PFSK-1 (cell line): Measurements from ENCODE around the gene STARD3.

Experiments used
- FOXP2 ChIP-seq: optimal IDR thresholded peaks from 2 replicates; pipeline ENCODE3; 2011; ENCODE audit warnings: borderline replicate concordance, control low read depth, inconsistent platforms; ENCODE audit not compliant: insufficient read depth; ENCODE audit errors: extremely low read length, extremely low read depth
- POLR2AphosphoS5 ChIP-seq: IDR thresholded peaks from 2 replicates; pipeline ENCODE4 v1.6.1; 2012; ENCODE audit warnings: low read depth, mild to moderate bottlenecking, control low read depth, low read length, moderate library complexity
- SIN3A ChIP-seq: IDR thresholded peaks from 2 replicates; pipeline ENCODE4 v1.6.1; 2012; ENCODE audit warnings: mild to moderate bottlenecking, low read length, moderate library complexity, borderline replicate concordance; ENCODE audit not compliant: insufficient read depth
- TAF1 ChIP-seq: IDR thresholded peaks from 2 replicates; pipeline ENCODE4 v1.6.1; 2012; ENCODE audit warnings: low read length, control low read depth, borderline replicate concordance; ENCODE audit not compliant: insufficient read depth
- TF ChIP-seq, protein P1 (sequence below), 2 experiments: IDR thresholded peaks; 2 replicates each; pipeline versions ENCODE4 v1.6.1 to v1.8.0; 2011 to 2012; ENCODE audit warnings: low read depth in 2 of 2, low read length in 2 of 2, control low read depth in 1 of 2, inconsistent platforms in 1 of 2, mild to moderate bottlenecking in 1 of 2, moderate library complexity in 1 of 2; ENCODE audit not compliant: insufficient read depth in 1 of 2

STARD3 gene

DNA sequence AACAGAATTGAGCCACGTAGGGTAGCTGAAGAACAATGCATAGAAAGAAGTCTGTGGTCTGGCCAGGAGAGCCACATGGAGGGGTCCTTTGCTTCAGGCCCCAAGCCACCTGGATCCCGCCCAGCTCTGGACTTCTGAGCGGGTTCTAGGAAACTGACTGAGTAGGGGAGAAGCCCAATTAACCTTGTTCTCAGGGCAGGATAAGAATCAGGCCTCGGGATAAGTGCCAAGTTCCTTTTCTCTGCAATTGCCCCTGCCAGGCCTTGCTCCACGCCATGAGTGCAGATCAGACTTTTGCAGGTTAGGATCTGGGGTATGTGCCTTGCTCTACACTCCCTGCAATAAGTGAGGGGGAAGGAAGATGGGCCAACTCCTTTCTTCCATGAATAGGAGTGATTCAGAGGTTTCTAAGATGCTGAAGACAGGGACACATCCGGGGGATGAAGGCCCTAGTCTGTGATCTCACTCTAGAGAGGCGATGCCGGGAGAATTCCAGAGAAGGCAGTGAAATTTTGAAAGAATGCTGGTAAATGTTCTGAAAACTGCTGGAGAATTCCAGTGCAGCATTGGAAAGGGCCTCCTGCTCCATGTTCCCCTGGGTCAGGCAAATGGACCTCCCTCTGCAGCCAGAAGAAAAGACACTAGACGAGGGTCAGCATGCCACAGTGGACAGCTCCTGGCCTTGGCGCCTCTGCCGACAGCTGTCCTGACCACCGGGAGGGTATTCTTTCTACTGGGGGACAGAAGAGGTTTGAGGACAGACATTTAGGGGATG, 35.0 kb upstream of the STARD3 start:
- no peak for TF ChIP-seq FOXP2
- TF ChIP-seq, protein P1, sequence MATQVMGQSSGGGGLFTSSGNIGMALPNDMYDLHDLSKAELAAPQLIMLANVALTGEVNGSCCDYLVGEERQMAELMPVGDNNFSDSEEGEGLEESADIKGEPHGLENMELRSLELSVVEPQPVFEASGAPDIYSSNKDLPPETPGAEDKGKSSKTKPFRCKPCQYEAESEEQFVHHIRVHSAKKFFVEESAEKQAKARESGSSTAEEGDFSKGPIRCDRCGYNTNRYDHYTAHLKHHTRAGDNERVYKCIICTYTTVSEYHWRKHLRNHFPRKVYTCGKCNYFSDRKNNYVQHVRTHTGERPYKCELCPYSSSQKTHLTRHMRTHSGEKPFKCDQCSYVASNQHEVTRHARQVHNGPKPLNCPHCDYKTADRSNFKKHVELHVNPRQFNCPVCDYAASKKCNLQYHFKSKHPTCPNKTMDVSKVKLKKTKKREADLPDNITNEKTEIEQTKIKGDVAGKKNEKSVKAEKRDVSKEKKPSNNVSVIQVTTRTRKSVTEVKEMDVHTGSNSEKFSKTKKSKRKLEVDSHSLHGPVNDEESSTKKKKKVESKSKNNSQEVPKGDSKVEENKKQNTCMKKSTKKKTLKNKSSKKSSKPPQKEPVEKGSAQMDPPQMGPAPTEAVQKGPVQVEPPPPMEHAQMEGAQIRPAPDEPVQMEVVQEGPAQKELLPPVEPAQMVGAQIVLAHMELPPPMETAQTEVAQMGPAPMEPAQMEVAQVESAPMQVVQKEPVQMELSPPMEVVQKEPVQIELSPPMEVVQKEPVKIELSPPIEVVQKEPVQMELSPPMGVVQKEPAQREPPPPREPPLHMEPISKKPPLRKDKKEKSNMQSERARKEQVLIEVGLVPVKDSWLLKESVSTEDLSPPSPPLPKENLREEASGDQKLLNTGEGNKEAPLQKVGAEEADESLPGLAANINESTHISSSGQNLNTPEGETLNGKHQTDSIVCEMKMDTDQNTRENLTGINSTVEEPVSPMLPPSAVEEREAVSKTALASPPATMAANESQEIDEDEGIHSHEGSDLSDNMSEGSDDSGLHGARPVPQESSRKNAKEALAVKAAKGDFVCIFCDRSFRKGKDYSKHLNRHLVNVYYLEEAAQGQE (IDR thresholded peaks at IDR 0.05; ENCODE audit: insufficient read depth in 1 of 2, low read depth in 2 of 2, low read length in 2 of 2): peak; percentile 73 to 88

GRCh38 chr17:39602533-39603303, 34.2 kb upstream of the STARD3 start:
- no peak for TF ChIP-seq POLR2AphosphoS5
- TF ChIP-seq FOXP2: no peak
- TF ChIP-seq TAF1: no peak
- TF ChIP-seq SIN3A: no peak
- TF ChIP-seq, protein P1 (IDR thresholded peaks at IDR 0.05; ENCODE audit: insufficient read depth in 1 of 2, low read depth in 2 of 2, low read length in 2 of 2): no peak

DNA sequence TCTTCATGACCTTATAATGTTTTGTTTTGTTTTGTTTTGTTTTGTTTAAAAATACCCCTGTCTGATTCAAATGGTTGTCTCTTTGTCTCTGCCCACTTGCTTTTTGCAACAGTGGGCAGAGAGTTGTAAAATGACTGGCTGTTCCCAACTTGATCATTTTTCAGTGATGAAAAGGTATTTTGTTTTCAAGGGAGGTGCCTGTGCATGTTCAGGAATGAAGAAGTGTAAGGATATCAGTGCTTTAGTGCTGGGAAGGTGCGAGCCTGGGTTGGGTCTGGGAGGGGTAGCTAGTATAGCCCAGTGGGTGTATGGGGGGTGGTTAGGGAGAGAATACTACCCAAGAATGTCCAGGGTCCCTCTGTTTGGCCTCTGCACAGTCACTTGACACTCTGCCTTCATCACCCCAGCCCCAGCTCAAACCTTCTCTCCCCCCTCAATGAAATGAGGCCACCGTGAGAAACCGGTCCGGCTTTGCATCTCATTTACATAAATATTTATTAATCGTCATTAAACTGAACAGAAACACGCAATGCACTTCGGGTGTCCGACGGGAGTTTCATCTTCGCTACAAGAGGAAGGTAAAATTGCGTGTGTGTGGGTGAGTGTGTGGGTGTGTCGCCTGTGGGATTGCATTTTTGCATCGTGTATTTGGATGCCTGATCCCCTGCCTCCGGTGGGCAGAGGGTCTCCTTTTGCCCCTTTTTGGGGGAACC, 33.5 kb upstream of the STARD3 start:
- TF ChIP-seq FOXP2 (no peak), POLR2AphosphoS5 (no peak), TAF1 (no peak), SIN3A (no peak)
- TF ChIP-seq, protein P1 (IDR thresholded peaks at IDR 0.05; ENCODE audit: insufficient read depth in 1 of 2, low read depth in 2 of 2, low read length in 2 of 2): no peak

DNA sequence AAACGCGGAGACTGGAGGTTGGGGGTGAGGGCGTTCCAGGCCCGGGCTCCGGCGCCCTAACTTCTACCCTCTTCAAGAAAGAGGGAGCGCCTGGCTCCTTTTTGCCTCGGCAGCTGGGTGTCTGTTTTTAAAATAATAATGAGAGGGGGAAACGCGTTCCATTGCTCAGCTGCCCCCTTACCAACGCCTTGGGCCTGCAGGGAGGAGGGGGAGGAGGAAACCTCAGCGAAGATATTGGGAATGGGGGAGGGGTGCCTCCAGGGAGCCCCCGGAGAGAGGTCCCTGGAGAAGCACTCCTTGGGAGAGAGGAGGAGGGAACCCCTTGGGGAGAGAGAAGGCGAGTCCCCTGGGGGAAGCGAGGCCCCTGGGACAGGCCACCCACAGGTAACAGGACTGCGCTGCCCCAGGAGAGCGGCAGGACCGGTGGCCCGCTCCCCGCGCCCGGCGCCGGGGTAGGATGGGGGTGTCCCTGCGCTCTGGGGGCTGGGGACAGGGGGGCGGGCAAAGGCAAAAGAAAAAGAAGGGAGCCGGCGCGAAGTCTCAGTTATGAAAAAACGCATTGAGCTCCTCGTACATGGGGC, 31.9 kb upstream of the STARD3 start:
- TF ChIP-seq SIN3A (no peak), FOXP2 (no peak), TAF1 (no peak)
- TF ChIP-seq, protein P1 (IDR thresholded peaks at IDR 0.05; ENCODE audit: insufficient read depth in 1 of 2, low read depth in 2 of 2, low read length in 2 of 2): no peak
